Measurements from ENCODE around the gene D2HGDH. TPM values are rescaled to one million over a fixed set of nuclear protein-coding genes. Genes with fewer than 3 reads are reported as not detected.

D2HGDH gene
- total RNA-seq, 1 donor from 2014 or later, result 13.9 TPM

- no peak for DNase-seq (ENCODE audit: low read depth)
- H3K4me3 ChIP-seq (ENCODE audit: low read depth, low read length), result no peak overlapping the region
- TF ChIP-seq CTCF (conservative IDR thresholded peaks at IDR 0.05; ENCODE audit: low read depth, low read length), result no peak
Measured at GRCh38 chr2:241695651-241696050, 38.8 kb upstream of the D2HGDH start.

GRCh38 chr2:241701149-241701398, 33.4 kb upstream of the D2HGDH start:
- no peak for DNase-seq (ENCODE audit: low read depth)
- peak overlapping the region; percentile 71 for H3K4me3 ChIP-seq (ENCODE audit: low read depth, low read length)
- TF ChIP-seq CTCF (conservative IDR thresholded peaks at IDR 0.05; ENCODE audit: low read depth, low read length), result peak; percentile 32

- H3K4me3 ChIP-seq (ENCODE audit: low read depth, low read length), result peak within 1 kb of the TSS; percentile 82
- no peak for TF ChIP-seq CTCF (conservative IDR thresholded peaks at IDR 0.05; ENCODE audit: low read depth, low read length)
- DNase-seq (ENCODE audit: low read depth), result no peak
Measured at GRCh38 chr2:241701399-241702154, 32.9 kb upstream of the D2HGDH start, which contains the start of gene ING5. Gene ING5, plus strand, starts transcription at chr2:241702039. Its CDS starts 27 bp downstream, at chr2:241702066.

- TF ChIP-seq CTCF (conservative IDR thresholded peaks at IDR 0.05; ENCODE audit: low read depth, low read length), result peak; percentile 44
- H3K4me3 ChIP-seq (ENCODE audit: low read depth, low read length), result peak overlapping the region; percentile 82
- DNase-seq (ENCODE audit: low read depth), result no peak
Measured at GRCh38 chr2:241702155-241703031, 32.0 kb upstream of the D2HGDH start.

- no peak for DNase-seq (ENCODE audit: low read depth)
- no peak for TF ChIP-seq CTCF (conservative IDR thresholded peaks at IDR 0.05; ENCODE audit: low read depth, low read length)
- H3K4me3 ChIP-seq (ENCODE audit: low read depth, low read length), result peak overlapping the region; percentile 82
Measured at GRCh38 chr2:241703032-241703604, 31.3 kb upstream of the D2HGDH start.

GRCh38 chr2:241706537-241706936, 27.9 kb upstream of the D2HGDH start:
- DNase-seq (ENCODE audit: low read depth), result no peak
- no peak for TF ChIP-seq CTCF (conservative IDR thresholded peaks at IDR 0.05; ENCODE audit: low read depth, low read length)
- H3K4me3 ChIP-seq (ENCODE audit: low read depth, low read length), result no peak overlapping the region
